B cell (primary cell): ENCODE data around the gene TBC1D30. TPM values are rescaled to one million over a fixed set of nuclear protein-coding genes. Genes with fewer than 3 reads are reported as not detected.

ENCODE experiments used
- ATAC-seq: fragments of 200-7000 bp; cut with Tn5 transposase; one replicate; pipeline ENCODE4 v1.10.0; 2021; ENCODE audit warnings: low read depth, mild to moderate bottlenecking, moderate number of reproducible peaks, moderate library complexity
- CTCF ChIA-PET: fragments of 350-600 bp; sonication (Branson Sonifier 250); formaldehyde crosslinking; loops from one replicate; lab custom pipeline; 2021; ENCODE audit warnings: antibody characterized with exemption, inconsistent platforms; lab: Charles Lee
- POLR2A ChIA-PET: fragments of 350-600 bp; sonication (Branson Sonifier 250); formaldehyde crosslinking; loops from one replicate; lab custom pipeline; 2021; ENCODE audit warnings: antibody characterized with exemption; lab: Charles Lee
- DNase-seq: peaks from one replicate; pipeline ENCODE4 v3.0.0; 2013
- H2AFZ ChIP-seq: 2 replicates; pipeline ENCODE4 v1.6.1; 2012; ENCODE audit warnings: mild to moderate bottlenecking, low read depth, low read length; ENCODE audit not compliant: insufficient read depth, poor library complexity, severe bottlenecking
- H3K27ac ChIP-seq, 2 donors: 1 replicate in 1 of 2; 2 replicates in 1 of 2; pipeline ENCODE4 v1.5.1; 2012 to 2013; ENCODE audit warnings: low read length in 2 of 2, mild to moderate bottlenecking in 2 of 2, moderate library complexity in 1 of 2
- H3K27me3 ChIP-seq, 4 experiments: fragments of 200-600 bp in 1 of 4; sonication (generic) in 1 of 4; replicated peaks in 1 of 4; 1 replicate in 2 of 4; 2 replicates in 2 of 4; pipeline versions ENCODE4 v1.6.1 to v1.7.0; 2013 to 2016; ENCODE audit warnings: low read length in 3 of 4, mild to moderate bottlenecking in 2 of 4, mixed read lengths in 1 of 4, moderate library complexity in 1 of 4; ENCODE audit not compliant: insufficient read depth in 4 of 4, control insufficient read depth in 3 of 4; ENCODE audit errors: control extremely low read depth in 1 of 4
- H3K36me3 ChIP-seq, 2 experiments: replicated peaks in 1 of 2; 1 replicate in 1 of 2; 2 replicates in 1 of 2; pipeline versions ENCODE4 v1.6.1 to v1.7.1; 2013; ENCODE audit warnings: low read length in 1 of 2; ENCODE audit not compliant: insufficient read depth in 2 of 2, control insufficient read depth in 1 of 2; ENCODE audit errors: control extremely low read depth in 1 of 2, extremely low read depth in 1 of 2
- H3K4me1 ChIP-seq, 2 donors: fragments of 200-600 bp in 1 of 2; sonication (generic) in 1 of 2; 1 replicate in 1 of 2; 2 replicates in 1 of 2; pipeline versions ENCODE4 v1.5.1 to v1.6.1; 2013 to 2017; ENCODE audit warnings: low read length in 2 of 2; ENCODE audit not compliant: control insufficient read depth in 2 of 2, insufficient read depth in 2 of 2
- H3K4me2 ChIP-seq: replicated peaks from 2 replicates; pipeline ENCODE3; 2012; ENCODE audit warnings: mild to moderate bottlenecking, low read depth, low read length; ENCODE audit not compliant: poor library complexity, severe bottlenecking
- H3K4me3 ChIP-seq, 5 experiments: fragments of 200-600 bp in 1 of 5; sonication (generic) in 1 of 5; 1 replicate in 3 of 5; 2 replicates in 2 of 5; pipeline versions ENCODE4 v1.5.1 to v1.7.0; 2011 to 2016; ENCODE audit warnings: low read length in 4 of 5, mild to moderate bottlenecking in 4 of 5, low read depth in 2 of 5, control low read depth in 1 of 5, moderate library complexity in 1 of 5; ENCODE audit not compliant: insufficient read depth in 1 of 5; ENCODE audit errors: control extremely low read depth in 1 of 5, extremely low read depth in 1 of 5
- H3K79me2 ChIP-seq: fragments of 200-600 bp; sonication (generic); one replicate; pipeline ENCODE4 v1.6.0; 2016; ENCODE audit warnings: low read length; ENCODE audit not compliant: control insufficient read depth, insufficient read depth
- H3K9ac ChIP-seq: fragments of 200-600 bp; sonication (generic); 2 replicates; pipeline ENCODE4 v1.6.1; 2017; ENCODE audit warnings: mild to moderate bottlenecking, low read length, moderate library complexity
- H3K9me3 ChIP-seq, 3 donors: one replicate each; pipeline versions ENCODE4 v1.6.1 to v1.7.1; 2013; ENCODE audit warnings: low read length in 2 of 3; ENCODE audit not compliant: control insufficient read depth in 2 of 3, insufficient read depth in 1 of 3; ENCODE audit errors: control extremely low read depth in 1 of 3
- H4K20me1 ChIP-seq: 2 replicates; pipeline ENCODE4 v1.6.0; 2012; ENCODE audit warnings: mild to moderate bottlenecking, low read length; ENCODE audit not compliant: insufficient read depth, control insufficient read depth, poor library complexity, severe bottlenecking
- H3K27ac Mint-ChIP-seq: one replicate; pipeline ENCODE4 v1.8.0; 2021; ENCODE audit warnings: mixed read lengths
- H3K27me3 Mint-ChIP-seq: one replicate; pipeline ENCODE4 v1.8.0; 2021; ENCODE audit warnings: mixed read lengths
- H3K4me1 Mint-ChIP-seq: one replicate; pipeline ENCODE4 v1.8.0; 2021; ENCODE audit warnings: mixed read lengths
- H3K4me3 Mint-ChIP-seq: one replicate; pipeline ENCODE4 v1.8.0; 2021; ENCODE audit warnings: mixed read lengths
- H3K9me3 Mint-ChIP-seq: one replicate; pipeline ENCODE4 v1.8.0; 2022; ENCODE audit warnings: mixed read lengths; ENCODE audit not compliant: insufficient read depth
- CTCF ChIP-seq: fragments of 200-600 bp; IDR thresholded peaks from one replicate; pipeline ENCODE4 v1.8.0; 2022; ENCODE audit warnings: antibody characterized with exemption, mild to moderate bottlenecking
- EZH2 ChIP-seq: IDR thresholded peaks from 2 replicates; pipeline ENCODE4 v1.6.1; 2012; ENCODE audit warnings: borderline replicate concordance, low read depth, mild to moderate bottlenecking, moderate library complexity, low read length; ENCODE audit not compliant: insufficient read depth, poor library complexity, severe bottlenecking
- WGBS: methylation state at CpG from one replicate; pipeline ENCODE4 v1.1.5; 2013; ENCODE audit warnings: missing lambda C conversion rate; ENCODE audit not compliant: insufficient coverage; 5-methylcytosine and 5-hydroxymethylcytosine counted together
- intact Hi-C: fragments of 100-400 bp; cut with micrococcal nuclease; formaldehyde crosslinking; loops from one replicate; pipeline ENCODE4 v1.10.0; 2022
- polyA plus RNA-seq: library from polyadenylated mRNA; depleted of rRNA; stranded (reverse); fragments of >200 nt; gene quantifications from 2 replicates; pipeline ENCODE4 v1.2.3, GENCODE V29; 2012
- total RNA-seq, 2 donors: library from RNA; stranded (reverse); fragments of 120-200 nt in 1 of 2; gene quantifications; 1 replicate in 1 of 2; 2 replicates in 1 of 2; pipeline versions ENCODE4 v1.2.3 to v1.2.4, GENCODE V29; 2013 to 2022

TBC1D30 gene
- total and polyA plus RNA-seq, 2 donors (not counting 1 experiment from before 2014, with no cell fraction given) = 0.06 to 0.10 TPM

GRCh38 chr12:64837427-64837826 lies 13.0 kb downstream of the TBC1D30 start:
- Histone ChIP-seq H4K20me1 (no peaks in the 10 kb centered on the region), H3K79me2 (no peaks in the 10 kb centered on the region), H3K4me2 (no peak overlapping the region), H3K4me3 (no peak overlapping the region), H3K4me1 (no peaks in the 10 kb centered on the region), H3K27ac (no peak overlapping the region), H3K9me3 (peaks cover 0 to 1% (median 0%) of the 10 kb centered on the region in 3 donors), H2AFZ (no peak overlapping the region), H3K27me3 (peaks cover 0 to 8% (median 0%) of the 10 kb centered on the region in 4 experiments), H3K36me3 (no peaks in the 10 kb centered on the region), H3K9ac (no peak overlapping the region)
- Mint-ChIP-seq H3K4me1 (no peaks in the 10 kb centered on the region), H3K27me3 (peaks cover 16% of the 10 kb centered on the region), H3K27ac (no peak overlapping the region), H3K9me3 (no peaks in the 10 kb centered on the region), H3K4me3 (no peak overlapping the region)
- CTCF ChIA-PET = interaction anchor here (0.8 to 1.1 kb wide), 2 partner anchors 42 to 395 kb away, joined by 3 to 4 read pairs; no protein-coding TSS in a partner anchor
- ATAC-seq = no peak
- POLR2A ChIA-PET = no interaction called here
- no peak for DNase-seq
- 92% methylated on average over 5 of the region's 8 CpGs for WGBS
- TF ChIP-seq EZH2 = no peak
- TF ChIP-seq CTCF = no peak
- intact Hi-C loops = no loop called here

GRCh38 chr12:64840119-64840518 lies 15.7 kb downstream of the TBC1D30 start:
- Histone ChIP-seq H3K4me2 (no peak overlapping the region), H2AFZ (no peak overlapping the region), H4K20me1 (no peaks in the 10 kb centered on the region), H3K36me3 (no peaks in the 10 kb centered on the region), H3K9ac (no peak overlapping the region), H3K27me3 (peaks cover 0 to 5% (median 0%) of the 10 kb centered on the region in 4 experiments), H3K9me3 (no peaks in the 10 kb centered on the region), H3K79me2 (no peaks in the 10 kb centered on the region), H3K4me3 (no peak overlapping the region), H3K4me1 (no peaks in the 10 kb centered on the region), H3K27ac (no peak overlapping the region)
- TF ChIP-seq CTCF (no peak), EZH2 (no peak)
- no peak overlapping the region for H3K27ac Mint-ChIP-seq
- CTCF ChIA-PET = interaction anchor here (1.4 kb wide), 1 partner anchor 44 kb away, joined by 3 read pairs; no protein-coding TSS in a partner anchor
- DNase-seq = no peak
- no peaks in the 10 kb centered on the region for H3K9me3 Mint-ChIP-seq
- no peak overlapping the region for H3K4me3 Mint-ChIP-seq
- H3K27me3 Mint-ChIP-seq = peaks cover 6% of the 10 kb centered on the region
- no peaks in the 10 kb centered on the region for H3K4me1 Mint-ChIP-seq
- intact Hi-C loops = no loop called here
- no peak for ATAC-seq
- POLR2A ChIA-PET = no interaction called here
